GM23338 (cell line): ENCODE measurements around the gene UBE3C. TPM values are rescaled to one million over a fixed set of nuclear protein-coding genes. Genes with fewer than 3 reads are reported as not detected.

Experiments used
- ATAC-seq: fragments of 200-7000 bp; cut with Tn5 transposase; 3 replicates; pipeline ENCODE4 v1.9.1; 2020
- DNase-seq: peaks from one replicate; pipeline ENCODE4 v3.0.0-alpha.2; 2015; ENCODE audit warnings: low spot score
- H2AFZ ChIP-seq: fragments of 200-600 bp; sonication (generic); 2 replicates; pipeline ENCODE4 v1.8.0; 2016; ENCODE audit warnings: antibody characterized with exemption, mild to moderate bottlenecking, moderate library complexity
- H3F3A ChIP-seq: fragments of 200-600 bp; sonication (generic); replicated peaks from 2 replicates; pipeline ENCODE4 v1.8.0; 2017; ENCODE audit warnings: antibody characterized with exemption, mixed run types, low read depth
- H3K27ac ChIP-seq: fragments of 200-600 bp; sonication (generic); 2 replicates; pipeline ENCODE4 v1.6.1; 2016; ENCODE audit warnings: low read depth
- H3K27me3 ChIP-seq: fragments of 200-600 bp; sonication (generic); 2 replicates; pipeline ENCODE4 v1.8.0; 2016; ENCODE audit warnings: mild to moderate bottlenecking, mixed run types, moderate library complexity; ENCODE audit not compliant: insufficient read depth
- H3K36me3 ChIP-seq: fragments of 200-600 bp; sonication (generic); 2 replicates; pipeline ENCODE4 v1.8.0; 2016; ENCODE audit warnings: mild to moderate bottlenecking; ENCODE audit not compliant: insufficient read depth
- H3K4me1 ChIP-seq: fragments of 200-600 bp; sonication (generic); 2 replicates; pipeline ENCODE4 v1.8.0; 2016; ENCODE audit warnings: mild to moderate bottlenecking, moderate library complexity; ENCODE audit not compliant: insufficient read depth
- H3K4me2 ChIP-seq: fragments of 200-600 bp; sonication (generic); 2 replicates; pipeline ENCODE4 v1.7.1; 2017; ENCODE audit warnings: mixed run types
- H3K4me3 ChIP-seq: fragments of 200-600 bp; sonication (generic); 2 replicates; pipeline ENCODE4 v1.6.1; 2016; ENCODE audit warnings: mixed run types
- H3K79me2 ChIP-seq: fragments of 200-600 bp; sonication (generic); replicated peaks from 2 replicates; pipeline ENCODE4 v1.8.0; 2017; ENCODE audit warnings: mild to moderate bottlenecking; ENCODE audit not compliant: insufficient read depth
- H3K9me2 ChIP-seq: fragments of 200-600 bp; sonication (generic); 2 replicates; pipeline ENCODE4 v1.8.0; 2017; ENCODE audit not compliant: insufficient read depth
- H4K20me1 ChIP-seq: fragments of 200-600 bp; sonication (generic); replicated peaks from 2 replicates; pipeline ENCODE4 v1.8.0; 2017; ENCODE audit warnings: mild to moderate bottlenecking; ENCODE audit not compliant: insufficient read depth
- H3K27ac Mint-ChIP-seq: 2 replicates; pipeline ENCODE4 v1.8.0; 2020; ENCODE audit warnings: inconsistent platforms, mild to moderate bottlenecking, moderate library complexity, mixed read lengths
- H3K27me3 Mint-ChIP-seq: 3 replicates; pipeline ENCODE4 v1.8.0; 2022; ENCODE audit warnings: low read depth, mild to moderate bottlenecking, moderate library complexity, mixed read lengths, inconsistent platforms; ENCODE audit not compliant: insufficient read depth, poor library complexity
- H3K36me3 Mint-ChIP-seq: 3 replicates; pipeline ENCODE4 v1.8.0; 2021; ENCODE audit warnings: low read depth, mild to moderate bottlenecking, inconsistent platforms, moderate library complexity, mixed read lengths
- H3K4me1 Mint-ChIP-seq: 3 replicates; pipeline ENCODE4 v1.8.0; 2020; ENCODE audit warnings: mild to moderate bottlenecking, inconsistent platforms, mixed read lengths
- H3K4me3 Mint-ChIP-seq: 3 replicates; pipeline ENCODE4 v1.8.0; 2021; ENCODE audit warnings: moderate library complexity, mild to moderate bottlenecking, inconsistent platforms, mixed read lengths
- H3K9me3 Mint-ChIP-seq: 3 replicates; pipeline ENCODE4 v1.8.0; 2020; ENCODE audit warnings: moderate library complexity, mild to moderate bottlenecking, inconsistent platforms, mixed read lengths
- CREB1 ChIP-seq: fragments of 250-450 bp; sonication (Bioruptor Pico); IDR thresholded peaks from 2 replicates; pipeline ENCODE4 v1.5.0; 2020; ENCODE audit warnings: low read depth, mild to moderate bottlenecking, moderate library complexity
- EZH2 ChIP-seq: fragments of 200-600 bp; sonication (generic); IDR thresholded peaks from one replicate; pipeline ENCODE4 v1.8.0; 2017; ENCODE audit warnings: antibody characterized with exemption, mild to moderate bottlenecking, low read depth; ENCODE audit not compliant: unreplicated experiment
- EZH2phosphoT487 ChIP-seq: fragments of 200-600 bp; sonication (generic); IDR thresholded peaks from one replicate; pipeline ENCODE4 v1.8.1; 2018; ENCODE audit warnings: antibody characterized with exemption; ENCODE audit not compliant: unreplicated experiment
- JUNB ChIP-seq: IDR thresholded peaks from one replicate; pipeline ENCODE4 v1.6.1; 2016; ENCODE audit warnings: antibody characterized with exemption; ENCODE audit not compliant: unreplicated experiment
- NANOG ChIP-seq: IDR thresholded peaks from 2 replicates; pipeline ENCODE4 v1.6.1; 2016; ENCODE audit warnings: antibody characterized with exemption, borderline replicate concordance
- POLR2AphosphoS5 ChIP-seq: IDR thresholded peaks from 2 replicates; pipeline ENCODE4 v1.6.1; 2016; ENCODE audit warnings: antibody characterized with exemption, low read depth
- STAT1 ChIP-seq: IDR thresholded peaks from one replicate; pipeline ENCODE4 v1.6.1; 2016; ENCODE audit warnings: antibody characterized with exemption; ENCODE audit not compliant: unreplicated experiment
- ZNF114 ChIP-seq: fragments of 250-450 bp; sonication (Bioruptor Pico); IDR thresholded peaks from 2 replicates; pipeline ENCODE4 v1.5.0; 2020; ENCODE audit warnings: mild to moderate bottlenecking, moderate library complexity
- ZNF331 ChIP-seq: fragments of 250-450 bp; sonication (Bioruptor Pico); IDR thresholded peaks from 2 replicates; pipeline ENCODE4 v1.5.0; 2020; ENCODE audit warnings: low read depth, mild to moderate bottlenecking, moderate library complexity
- polyA plus RNA-seq: library from polyadenylated mRNA; unstranded; fragments of >200 nt; fragmentation: Nextera tagmentation; extraction: Ambion mirVana; gene quantifications from 2 replicates; pipeline ENCODE4 v1.2.1, GENCODE V29; 2016
- total RNA-seq: library from RNA; depleted of rRNA; stranded (reverse); fragments of >200 nt; shearing (Covaris generic); gene quantifications from 2 replicates; pipeline ENCODE4 v1.2.3, GENCODE V29; 2014
- TF ChIP-seq, protein P1 (sequence below): IDR thresholded peaks from one replicate; pipeline ENCODE4 v1.6.1; 2018; ENCODE audit warnings: antibody characterized with exemption; ENCODE audit not compliant: unreplicated experiment
- TF ChIP-seq, protein P2 (sequence below): IDR thresholded peaks from 2 replicates; pipeline ENCODE4 v1.6.1; 2016; ENCODE audit warnings: antibody characterized with exemption
- TF ChIP-seq, protein P3 (sequence below), 2 experiments: fragments of 200-600 bp in 1 of 2; sonication (generic) in 1 of 2; conservative IDR thresholded peaks; 2 replicates each; pipeline versions ENCODE4 v1.5.1 to v1.6.1; 2016 to 2017; ENCODE audit warnings: antibody characterized with exemption in 2 of 2, low read depth in 2 of 2, mild to moderate bottlenecking in 2 of 2, moderate library complexity in 1 of 2
- TF ChIP-seq, protein P4 (sequence below): fragments of 250-450 bp; sonication (Bioruptor Pico); IDR thresholded peaks from 2 replicates; pipeline ENCODE4 v1.5.0; 2020; ENCODE audit warnings: mild to moderate bottlenecking, moderate library complexity

UBE3C gene
- total and polyA plus RNA-seq, 2 experiments from 2014 or later, result 16.8 to 76.9 TPM

DNA sequence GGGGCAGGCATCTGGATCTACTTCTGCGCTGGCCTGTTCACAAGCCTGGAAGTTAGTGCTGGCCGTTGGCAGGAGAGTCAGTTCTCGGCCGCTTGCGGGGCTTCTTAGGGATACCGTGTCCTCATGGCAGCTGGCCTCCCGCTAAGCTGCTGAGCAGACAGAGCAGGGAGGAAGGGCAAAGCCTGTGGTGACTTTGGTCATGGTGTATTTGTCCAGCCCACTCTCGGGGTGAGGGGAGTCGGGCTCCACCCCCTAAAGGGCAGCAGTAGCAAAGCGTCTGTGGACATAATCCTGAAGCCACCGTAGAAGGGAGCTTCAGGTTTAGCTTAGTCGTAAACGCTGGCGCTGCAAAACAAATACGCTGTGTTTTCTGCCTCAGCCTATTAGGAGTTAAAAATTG is 12.2 kb downstream of the UBE3C start:
- no peak overlapping the region for H3K4me3 ChIP-seq
- H3K9me3 Mint-ChIP-seq, result no peaks in the 10 kb centered on the region
- peaks cover 76% of the 10 kb centered on the region for H4K20me1 ChIP-seq
- H2AFZ ChIP-seq, result no peak overlapping the region
- peak overlapping the region; percentile 34; the same call in 1 of the 3 replicates for H3K4me3 Mint-ChIP-seq
- peak; percentile 56 for DNase-seq
- peaks cover 56% of the 10 kb centered on the region for H3K4me1 Mint-ChIP-seq
- peaks cover 8% of the 10 kb centered on the region for H3K27me3 Mint-ChIP-seq
- no peaks in the 10 kb centered on the region for H3K27me3 ChIP-seq
- H3F3A ChIP-seq, result no peaks in the 10 kb centered on the region
- no peak overlapping the region for H3K27ac ChIP-seq
- TF ChIP-seq STAT1 (no peak), CREB1 (CRISPR knock-in tag) (no peak), POLR2AphosphoS5 (no peak), EZH2phosphoT487 (no peak), EZH2 (no peak), NANOG (no peak), ZNF114 (no peak), JUNB (no peak), ZNF331 (CRISPR knock-in tag) (no peak)
- TF ChIP-seq, protein P1, sequence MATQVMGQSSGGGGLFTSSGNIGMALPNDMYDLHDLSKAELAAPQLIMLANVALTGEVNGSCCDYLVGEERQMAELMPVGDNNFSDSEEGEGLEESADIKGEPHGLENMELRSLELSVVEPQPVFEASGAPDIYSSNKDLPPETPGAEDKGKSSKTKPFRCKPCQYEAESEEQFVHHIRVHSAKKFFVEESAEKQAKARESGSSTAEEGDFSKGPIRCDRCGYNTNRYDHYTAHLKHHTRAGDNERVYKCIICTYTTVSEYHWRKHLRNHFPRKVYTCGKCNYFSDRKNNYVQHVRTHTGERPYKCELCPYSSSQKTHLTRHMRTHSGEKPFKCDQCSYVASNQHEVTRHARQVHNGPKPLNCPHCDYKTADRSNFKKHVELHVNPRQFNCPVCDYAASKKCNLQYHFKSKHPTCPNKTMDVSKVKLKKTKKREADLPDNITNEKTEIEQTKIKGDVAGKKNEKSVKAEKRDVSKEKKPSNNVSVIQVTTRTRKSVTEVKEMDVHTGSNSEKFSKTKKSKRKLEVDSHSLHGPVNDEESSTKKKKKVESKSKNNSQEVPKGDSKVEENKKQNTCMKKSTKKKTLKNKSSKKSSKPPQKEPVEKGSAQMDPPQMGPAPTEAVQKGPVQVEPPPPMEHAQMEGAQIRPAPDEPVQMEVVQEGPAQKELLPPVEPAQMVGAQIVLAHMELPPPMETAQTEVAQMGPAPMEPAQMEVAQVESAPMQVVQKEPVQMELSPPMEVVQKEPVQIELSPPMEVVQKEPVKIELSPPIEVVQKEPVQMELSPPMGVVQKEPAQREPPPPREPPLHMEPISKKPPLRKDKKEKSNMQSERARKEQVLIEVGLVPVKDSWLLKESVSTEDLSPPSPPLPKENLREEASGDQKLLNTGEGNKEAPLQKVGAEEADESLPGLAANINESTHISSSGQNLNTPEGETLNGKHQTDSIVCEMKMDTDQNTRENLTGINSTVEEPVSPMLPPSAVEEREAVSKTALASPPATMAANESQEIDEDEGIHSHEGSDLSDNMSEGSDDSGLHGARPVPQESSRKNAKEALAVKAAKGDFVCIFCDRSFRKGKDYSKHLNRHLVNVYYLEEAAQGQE, result no peak
- TF ChIP-seq, protein P2, sequence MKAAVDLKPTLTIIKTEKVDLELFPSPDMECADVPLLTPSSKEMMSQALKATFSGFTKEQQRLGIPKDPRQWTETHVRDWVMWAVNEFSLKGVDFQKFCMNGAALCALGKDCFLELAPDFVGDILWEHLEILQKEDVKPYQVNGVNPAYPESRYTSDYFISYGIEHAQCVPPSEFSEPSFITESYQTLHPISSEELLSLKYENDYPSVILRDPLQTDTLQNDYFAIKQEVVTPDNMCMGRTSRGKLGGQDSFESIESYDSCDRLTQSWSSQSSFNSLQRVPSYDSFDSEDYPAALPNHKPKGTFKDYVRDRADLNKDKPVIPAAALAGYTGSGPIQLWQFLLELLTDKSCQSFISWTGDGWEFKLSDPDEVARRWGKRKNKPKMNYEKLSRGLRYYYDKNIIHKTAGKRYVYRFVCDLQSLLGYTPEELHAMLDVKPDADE, result no peak
- TF ChIP-seq, protein P3, sequence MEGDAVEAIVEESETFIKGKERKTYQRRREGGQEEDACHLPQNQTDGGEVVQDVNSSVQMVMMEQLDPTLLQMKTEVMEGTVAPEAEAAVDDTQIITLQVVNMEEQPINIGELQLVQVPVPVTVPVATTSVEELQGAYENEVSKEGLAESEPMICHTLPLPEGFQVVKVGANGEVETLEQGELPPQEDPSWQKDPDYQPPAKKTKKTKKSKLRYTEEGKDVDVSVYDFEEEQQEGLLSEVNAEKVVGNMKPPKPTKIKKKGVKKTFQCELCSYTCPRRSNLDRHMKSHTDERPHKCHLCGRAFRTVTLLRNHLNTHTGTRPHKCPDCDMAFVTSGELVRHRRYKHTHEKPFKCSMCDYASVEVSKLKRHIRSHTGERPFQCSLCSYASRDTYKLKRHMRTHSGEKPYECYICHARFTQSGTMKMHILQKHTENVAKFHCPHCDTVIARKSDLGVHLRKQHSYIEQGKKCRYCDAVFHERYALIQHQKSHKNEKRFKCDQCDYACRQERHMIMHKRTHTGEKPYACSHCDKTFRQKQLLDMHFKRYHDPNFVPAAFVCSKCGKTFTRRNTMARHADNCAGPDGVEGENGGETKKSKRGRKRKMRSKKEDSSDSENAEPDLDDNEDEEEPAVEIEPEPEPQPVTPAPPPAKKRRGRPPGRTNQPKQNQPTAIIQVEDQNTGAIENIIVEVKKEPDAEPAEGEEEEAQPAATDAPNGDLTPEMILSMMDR (conservative IDR thresholded peaks at IDR 0.05; ENCODE audit: low read depth in 2 of 2), result no peak
- TF ChIP-seq, protein P4, sequence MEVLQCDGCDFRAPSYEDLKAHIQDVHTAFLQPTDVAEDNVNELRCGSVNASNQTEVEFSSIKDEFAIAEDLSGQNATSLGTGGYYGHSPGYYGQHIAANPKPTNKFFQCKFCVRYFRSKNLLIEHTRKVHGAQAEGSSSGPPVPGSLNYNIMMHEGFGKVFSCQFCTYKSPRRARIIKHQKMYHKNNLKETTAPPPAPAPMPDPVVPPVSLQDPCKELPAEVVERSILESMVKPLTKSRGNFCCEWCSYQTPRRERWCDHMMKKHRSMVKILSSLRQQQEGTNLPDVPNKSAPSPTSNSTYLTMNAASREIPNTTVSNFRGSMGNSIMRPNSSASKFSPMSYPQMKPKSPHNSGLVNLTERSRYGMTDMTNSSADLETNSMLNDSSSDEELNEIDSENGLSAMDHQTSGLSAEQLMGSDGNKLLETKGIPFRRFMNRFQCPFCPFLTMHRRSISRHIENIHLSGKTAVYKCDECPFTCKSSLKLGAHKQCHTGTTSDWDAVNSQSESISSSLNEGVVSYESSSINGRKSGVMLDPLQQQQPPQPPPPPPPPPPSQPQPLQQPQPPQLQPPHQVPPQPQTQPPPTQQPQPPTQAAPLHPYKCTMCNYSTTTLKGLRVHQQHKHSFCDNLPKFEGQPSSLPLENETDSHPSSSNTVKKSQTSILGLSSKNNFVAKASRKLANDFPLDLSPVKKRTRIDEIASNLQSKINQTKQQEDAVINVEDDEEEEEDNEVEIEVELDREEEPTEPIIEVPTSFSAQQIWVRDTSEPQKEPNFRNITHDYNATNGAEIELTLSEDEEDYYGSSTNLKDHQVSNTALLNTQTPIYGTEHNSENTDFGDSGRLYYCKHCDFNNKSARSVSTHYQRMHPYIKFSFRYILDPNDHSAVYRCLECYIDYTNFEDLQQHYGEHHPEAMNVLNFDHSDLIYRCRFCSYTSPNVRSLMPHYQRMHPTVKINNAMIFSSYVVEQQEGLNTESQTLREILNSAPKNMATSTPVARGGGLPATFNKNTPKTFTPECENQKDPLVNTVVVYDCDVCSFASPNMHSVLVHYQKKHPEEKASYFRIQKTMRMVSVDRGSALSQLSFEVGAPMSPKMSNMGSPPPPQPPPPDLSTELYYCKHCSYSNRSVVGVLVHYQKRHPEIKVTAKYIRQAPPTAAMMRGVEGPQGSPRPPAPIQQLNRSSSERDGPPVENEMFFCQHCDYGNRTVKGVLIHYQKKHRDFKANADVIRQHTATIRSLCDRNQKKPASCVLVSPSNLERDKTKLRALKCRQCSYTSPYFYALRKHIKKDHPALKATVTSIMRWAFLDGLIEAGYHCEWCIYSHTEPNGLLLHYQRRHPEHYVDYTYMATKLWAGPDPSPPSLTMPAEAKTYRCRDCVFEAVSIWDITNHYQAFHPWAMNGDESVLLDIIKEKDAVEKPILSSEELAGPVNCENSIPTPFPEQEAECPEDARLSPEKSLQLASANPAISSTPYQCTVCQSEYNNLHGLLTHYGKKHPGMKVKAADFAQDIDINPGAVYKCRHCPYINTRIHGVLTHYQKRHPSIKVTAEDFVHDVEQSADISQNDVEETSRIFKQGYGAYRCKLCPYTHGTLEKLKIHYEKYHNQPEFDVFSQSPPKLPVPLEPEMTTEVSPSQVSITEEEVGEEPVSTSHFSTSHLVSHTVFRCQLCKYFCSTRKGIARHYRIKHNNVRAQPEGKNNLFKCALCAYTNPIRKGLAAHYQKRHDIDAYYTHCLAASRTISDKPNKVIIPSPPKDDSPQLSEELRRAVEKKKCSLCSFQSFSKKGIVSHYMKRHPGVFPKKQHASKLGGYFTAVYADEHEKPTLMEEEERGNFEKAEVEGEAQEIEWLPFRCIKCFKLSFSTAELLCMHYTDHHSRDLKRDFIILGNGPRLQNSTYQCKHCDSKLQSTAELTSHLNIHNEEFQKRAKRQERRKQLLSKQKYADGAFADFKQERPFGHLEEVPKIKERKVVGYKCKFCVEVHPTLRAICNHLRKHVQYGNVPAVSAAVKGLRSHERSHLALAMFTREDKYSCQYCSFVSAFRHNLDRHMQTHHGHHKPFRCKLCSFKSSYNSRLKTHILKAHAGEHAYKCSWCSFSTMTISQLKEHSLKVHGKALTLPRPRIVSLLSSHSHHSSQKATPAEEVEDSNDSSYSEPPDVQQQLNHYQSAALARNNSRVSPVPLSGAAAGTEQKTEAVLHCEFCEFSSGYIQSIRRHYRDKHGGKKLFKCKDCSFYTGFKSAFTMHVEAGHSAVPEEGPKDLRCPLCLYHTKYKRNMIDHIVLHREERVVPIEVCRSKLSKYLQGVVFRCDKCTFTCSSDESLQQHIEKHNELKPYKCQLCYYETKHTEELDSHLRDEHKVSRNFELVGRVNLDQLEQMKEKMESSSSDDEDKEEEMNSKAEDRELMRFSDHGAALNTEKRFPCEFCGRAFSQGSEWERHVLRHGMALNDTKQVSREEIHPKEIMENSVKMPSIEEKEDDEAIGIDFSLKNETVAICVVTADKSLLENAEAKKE (CRISPR knock-in tag), result no peak
- H3K36me3 Mint-ChIP-seq, result peaks cover 10% of the 10 kb centered on the region
- peaks cover 40% of the 10 kb centered on the region for H3K4me1 ChIP-seq
- H3K27ac Mint-ChIP-seq, result peak overlapping the region; percentile 30
- peak; percentile 80 for ATAC-seq
- no peaks in the 10 kb centered on the region for H3K9me2 ChIP-seq
- 0 out of 2 replicates have a peak overlapping the region, but pooled peaks have one; percentile 15 for H3K4me2 ChIP-seq
- peaks cover 100% of the 10 kb centered on the region for H3K79me2 ChIP-seq
- H3K36me3 ChIP-seq, result no peaks in the 10 kb centered on the region
